HepG2 (cell line): ENCODE measurements around the gene MLST8. TPM values are rescaled to one million over a fixed set of nuclear protein-coding genes. Genes with fewer than 3 reads are reported as not detected.
A peak's percentile ranks its signal among the peaks of the same experiment; 100 is the strongest.

ENCODE experiments used
- ATF7-NPFF ChIP-seq: sonication (generic); formaldehyde crosslinking; IDR thresholded peaks from 2 replicates; pipeline ENCODE4 v1.8.1; 2023; ENCODE audit warnings: mild to moderate bottlenecking, low read depth, missing genetic modification reagents, moderate library complexity
- GPN1 ChIP-seq: sonication (generic); formaldehyde crosslinking; IDR thresholded peaks from 2 replicates; pipeline ENCODE4 v1.5.1; 2020; ENCODE audit warnings: missing genetic modification reagents, borderline replicate concordance
- HDAC1 ChIP-seq: sonication (generic); formaldehyde crosslinking; IDR thresholded peaks from 2 replicates; pipeline ENCODE4 v1.5.1; 2020; ENCODE audit warnings: mild to moderate bottlenecking, missing genetic modification reagents
- HOXA3 ChIP-seq: sonication (generic); formaldehyde crosslinking; IDR thresholded peaks from 2 replicates; pipeline ENCODE4 v1.5.0; 2020; ENCODE audit warnings: missing genetic modification reagents
- KAT7 ChIP-seq: IDR thresholded peaks from 2 replicates; pipeline ENCODE4 v1.6.1; 2018; ENCODE audit warnings: borderline replicate concordance, missing compliant biosample characterization
- NONO ChIP-seq, 2 experiments: fragments of 450-650 bp in 1 of 2; sonication (generic) in 1 of 2; formaldehyde crosslinking in 1 of 2; IDR thresholded peaks in 1 of 2; conservative IDR thresholded peaks in 1 of 2; 2 replicates each; pipeline versions ENCODE4 v1.6.1 to v1.8.0; 2017 to 2022; ENCODE audit warnings: mild to moderate bottlenecking in 1 of 2, missing genetic modification reagents in 1 of 2, moderate library complexity in 1 of 2
- SSRP1 ChIP-seq: IDR thresholded peaks from 2 replicates; pipeline ENCODE4 v1.6.1; 2016; ENCODE audit warnings: control low read depth
- ZFX ChIP-seq: sonication (generic); formaldehyde crosslinking; IDR thresholded peaks from 2 replicates; pipeline ENCODE4 v1.4.0; 2020; ENCODE audit warnings: mild to moderate bottlenecking, low read depth, missing genetic modification reagents, moderate library complexity
- ZNF143 ChIP-seq: sonication (generic); formaldehyde crosslinking; IDR thresholded peaks from 2 replicates; pipeline ENCODE4 v1.4.0; 2020; ENCODE audit warnings: missing genetic modification reagents
- ZNF30 ChIP-seq: sonication (generic); formaldehyde crosslinking; IDR thresholded peaks from 2 replicates; pipeline ENCODE4 v1.5.0; 2020; ENCODE audit warnings: mild to moderate bottlenecking, missing genetic modification reagents
- ZNF33B ChIP-seq: sonication (generic); formaldehyde crosslinking; IDR thresholded peaks from 2 replicates; pipeline ENCODE4 v1.5.1; 2020; ENCODE audit warnings: mild to moderate bottlenecking, missing genetic modification reagents
- ZSCAN30 ChIP-seq: sonication (generic); formaldehyde crosslinking; IDR thresholded peaks from 2 replicates; pipeline ENCODE4 v1.5.0; 2020; ENCODE audit warnings: mild to moderate bottlenecking, missing genetic modification reagents
- polyA plus RNA-seq, 8 experiments: library from polyadenylated mRNA; depleted of rRNA in 3 of 8; stranded (reverse) in 7 of 8; unstranded in 1 of 8; fragments of >200 nt; fragmentation: Illumina TruSeq in 4 of 8; extraction: Trizol in 4 of 8; gene quantifications; 2 replicates each; pipeline versions ENCODE4 v1.2.1 to v1.2.3, GENCODE V29; 2011 to 2016; ENCODE audit warnings: low read depth in 4 of 8, missing spikeins in 1 of 8, mixed read lengths in 1 of 8; ENCODE audit not compliant: insufficient read depth in 1 of 8
- total RNA-seq, 5 experiments: library from RNA; depleted of rRNA; stranded (reverse); fragments of >200 nt; fragmentation: Illumina TruSeq; extraction: Trizol; gene quantifications; 2 replicates each; pipeline ENCODE4 v1.2.3, GENCODE V29; 2016; ENCODE audit warnings: low read depth in 1 of 5
- TF ChIP-seq, protein P1 (sequence below): sonication (generic); formaldehyde crosslinking; IDR thresholded peaks from 2 replicates; pipeline ENCODE4 v1.4.0; 2020; ENCODE audit warnings: missing genetic modification reagents
- TF ChIP-seq, protein P2 (sequence below): sonication (generic); formaldehyde crosslinking; IDR thresholded peaks from 2 replicates; pipeline ENCODE4 v1.8.0; 2022; ENCODE audit warnings: missing genetic modification reagents, mild to moderate bottlenecking, borderline replicate concordance
- TF ChIP-seq, protein P3 (sequence below): IDR thresholded peaks from 2 replicates; pipeline ENCODE4 v1.6.1; 2016; ENCODE audit warnings: missing biosample characterization, missing genetic modification reagents, low read depth
- TF ChIP-seq, protein P4 (sequence below): sonication (generic); formaldehyde crosslinking; IDR thresholded peaks from 2 replicates; pipeline ENCODE4 v1.8.0; 2022; ENCODE audit warnings: missing genetic modification reagents, low read depth, mild to moderate bottlenecking, borderline replicate concordance
- TF ChIP-seq, protein P5 (sequence below): sonication (generic); formaldehyde crosslinking; IDR thresholded peaks from 2 replicates; pipeline ENCODE4 v1.5.1; 2020; ENCODE audit warnings: mild to moderate bottlenecking, missing genetic modification reagents, moderate library complexity
- TF ChIP-seq, protein P6 (sequence below): sonication (generic); formaldehyde crosslinking; IDR thresholded peaks from 2 replicates; pipeline ENCODE4 v1.8.0; 2022; ENCODE audit warnings: mild to moderate bottlenecking, missing genetic modification reagents, borderline replicate concordance

The MLST8 gene
- total and polyA plus RNA-seq, 2 of the 13 experiments (the other 11 are each of a cell fraction or from before 2014, with no cell fraction given), result 30.8 to 72.7 TPM

DNA sequence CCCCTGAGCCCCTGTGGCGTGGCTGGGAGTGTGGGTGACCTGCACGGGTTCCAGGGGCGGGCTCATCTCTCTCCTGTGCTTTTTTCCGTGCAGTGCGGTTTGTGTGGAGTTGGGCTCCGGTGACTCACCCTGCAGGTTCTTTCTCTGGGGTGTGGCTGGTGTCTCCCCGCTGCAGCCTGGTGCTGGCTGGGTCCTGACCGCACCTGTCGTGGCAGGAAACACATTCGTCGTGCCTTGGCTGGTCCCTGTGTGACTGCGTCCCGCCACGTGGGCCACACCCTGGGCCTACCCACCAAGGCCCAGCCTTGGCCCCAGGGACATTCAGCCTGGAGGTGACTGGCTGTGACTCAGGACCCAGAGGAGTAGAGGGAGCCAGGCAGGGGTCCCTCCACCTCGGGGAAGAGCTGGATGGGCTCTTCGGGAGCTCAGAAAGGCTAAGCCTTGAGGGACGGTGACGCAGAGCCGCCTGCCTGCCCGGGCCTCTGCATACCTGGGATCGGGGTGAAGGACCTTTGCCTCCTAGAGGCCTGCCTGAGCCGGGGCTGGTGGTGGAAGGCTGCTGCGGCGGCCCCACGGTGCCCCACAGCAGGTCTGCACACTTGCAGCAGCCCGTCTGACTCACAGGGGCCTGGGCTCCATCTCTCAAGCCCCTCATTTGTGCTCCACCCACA is 41.9 kb upstream of the MLST8 start (continued):
- TF ChIP-seq, protein P1, sequence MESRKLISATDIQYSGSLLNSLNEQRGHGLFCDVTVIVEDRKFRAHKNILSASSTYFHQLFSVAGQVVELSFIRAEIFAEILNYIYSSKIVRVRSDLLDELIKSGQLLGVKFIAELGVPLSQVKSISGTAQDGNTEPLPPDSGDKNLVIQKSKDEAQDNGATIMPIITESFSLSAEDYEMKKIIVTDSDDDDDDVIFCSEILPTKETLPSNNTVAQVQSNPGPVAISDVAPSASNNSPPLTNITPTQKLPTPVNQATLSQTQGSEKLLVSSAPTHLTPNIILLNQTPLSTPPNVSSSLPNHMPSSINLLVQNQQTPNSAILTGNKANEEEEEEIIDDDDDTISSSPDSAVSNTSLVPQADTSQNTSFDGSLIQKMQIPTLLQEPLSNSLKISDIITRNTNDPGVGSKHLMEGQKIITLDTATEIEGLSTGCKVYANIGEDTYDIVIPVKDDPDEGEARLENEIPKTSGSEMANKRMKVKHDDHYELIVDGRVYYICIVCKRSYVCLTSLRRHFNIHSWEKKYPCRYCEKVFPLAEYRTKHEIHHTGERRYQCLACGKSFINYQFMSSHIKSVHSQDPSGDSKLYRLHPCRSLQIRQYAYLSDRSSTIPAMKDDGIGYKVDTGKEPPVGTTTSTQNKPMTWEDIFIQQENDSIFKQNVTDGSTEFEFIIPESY (CRISPR knock-in tag), result peak; percentile 24; the same call in 1 of the 2 replicates
- no peak for TF ChIP-seq SSRP1 (CRISPR knock-in tag)
- no peak for TF ChIP-seq ZNF30 (CRISPR knock-in tag)
- TF ChIP-seq, protein P2, sequence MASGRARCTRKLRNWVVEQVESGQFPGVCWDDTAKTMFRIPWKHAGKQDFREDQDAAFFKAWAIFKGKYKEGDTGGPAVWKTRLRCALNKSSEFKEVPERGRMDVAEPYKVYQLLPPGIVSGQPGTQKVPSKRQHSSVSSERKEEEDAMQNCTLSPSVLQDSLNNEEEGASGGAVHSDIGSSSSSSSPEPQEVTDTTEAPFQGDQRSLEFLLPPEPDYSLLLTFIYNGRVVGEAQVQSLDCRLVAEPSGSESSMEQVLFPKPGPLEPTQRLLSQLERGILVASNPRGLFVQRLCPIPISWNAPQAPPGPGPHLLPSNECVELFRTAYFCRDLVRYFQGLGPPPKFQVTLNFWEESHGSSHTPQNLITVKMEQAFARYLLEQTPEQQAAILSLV, result no peak; the same call in 1 of the 2 replicates
- TF ChIP-seq, protein P3, sequence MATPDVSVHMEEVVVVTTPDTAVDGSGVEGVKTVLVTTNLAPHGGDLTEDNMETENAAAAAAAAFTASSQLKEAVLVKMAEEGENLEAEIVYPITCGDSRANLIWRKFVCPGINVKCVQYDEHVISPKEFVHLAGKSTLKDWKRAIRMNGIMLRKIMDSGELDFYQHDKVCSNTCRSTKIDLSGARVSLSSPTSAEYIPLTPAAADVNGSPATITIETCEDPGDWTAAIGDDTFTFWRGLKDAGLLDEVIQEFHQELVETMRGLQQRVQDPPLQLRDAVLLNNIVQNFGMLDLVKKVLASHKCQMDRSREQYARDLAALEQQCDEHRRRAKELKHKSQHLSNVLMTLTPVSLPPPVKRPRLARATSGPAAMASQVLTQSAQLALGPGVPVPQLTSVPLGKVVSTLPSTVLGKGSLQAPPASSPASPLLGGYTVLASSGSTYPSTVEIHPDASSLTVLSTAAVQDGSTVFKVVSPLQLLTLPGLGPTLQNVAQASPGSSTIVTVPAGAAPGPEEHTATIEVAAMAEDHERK, result no peak
- no peak for TF ChIP-seq ZNF143 (CRISPR knock-in tag)
- no peak for TF ChIP-seq ZNF33B (CRISPR knock-in tag)
- TF ChIP-seq ZSCAN30, result no peak
- TF ChIP-seq ATF7-NPFF (CRISPR knock-in tag), result no peak
- TF ChIP-seq, protein P4, sequence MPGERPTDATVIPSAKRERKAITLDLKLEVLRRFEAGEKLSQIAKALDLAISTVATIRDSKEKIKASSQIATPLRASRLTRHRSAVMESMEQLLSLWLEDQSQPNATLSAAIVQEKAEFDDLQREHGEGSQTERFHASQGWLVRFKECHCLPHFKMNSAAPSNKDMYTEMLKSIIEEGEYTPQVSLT (CRISPR knock-in tag), result no peak
- TF ChIP-seq NONO (IDR thresholded peaks at IDR 0.05), result no peak
- peak; percentile 32; the same call in 1 of the 2 replicates for TF ChIP-seq NONO (CRISPR knock-in tag; conservative IDR thresholded peaks at IDR 0.05)
- peak; percentile 73 for TF ChIP-seq ZFX (CRISPR knock-in tag)
- TF ChIP-seq, protein P5, sequence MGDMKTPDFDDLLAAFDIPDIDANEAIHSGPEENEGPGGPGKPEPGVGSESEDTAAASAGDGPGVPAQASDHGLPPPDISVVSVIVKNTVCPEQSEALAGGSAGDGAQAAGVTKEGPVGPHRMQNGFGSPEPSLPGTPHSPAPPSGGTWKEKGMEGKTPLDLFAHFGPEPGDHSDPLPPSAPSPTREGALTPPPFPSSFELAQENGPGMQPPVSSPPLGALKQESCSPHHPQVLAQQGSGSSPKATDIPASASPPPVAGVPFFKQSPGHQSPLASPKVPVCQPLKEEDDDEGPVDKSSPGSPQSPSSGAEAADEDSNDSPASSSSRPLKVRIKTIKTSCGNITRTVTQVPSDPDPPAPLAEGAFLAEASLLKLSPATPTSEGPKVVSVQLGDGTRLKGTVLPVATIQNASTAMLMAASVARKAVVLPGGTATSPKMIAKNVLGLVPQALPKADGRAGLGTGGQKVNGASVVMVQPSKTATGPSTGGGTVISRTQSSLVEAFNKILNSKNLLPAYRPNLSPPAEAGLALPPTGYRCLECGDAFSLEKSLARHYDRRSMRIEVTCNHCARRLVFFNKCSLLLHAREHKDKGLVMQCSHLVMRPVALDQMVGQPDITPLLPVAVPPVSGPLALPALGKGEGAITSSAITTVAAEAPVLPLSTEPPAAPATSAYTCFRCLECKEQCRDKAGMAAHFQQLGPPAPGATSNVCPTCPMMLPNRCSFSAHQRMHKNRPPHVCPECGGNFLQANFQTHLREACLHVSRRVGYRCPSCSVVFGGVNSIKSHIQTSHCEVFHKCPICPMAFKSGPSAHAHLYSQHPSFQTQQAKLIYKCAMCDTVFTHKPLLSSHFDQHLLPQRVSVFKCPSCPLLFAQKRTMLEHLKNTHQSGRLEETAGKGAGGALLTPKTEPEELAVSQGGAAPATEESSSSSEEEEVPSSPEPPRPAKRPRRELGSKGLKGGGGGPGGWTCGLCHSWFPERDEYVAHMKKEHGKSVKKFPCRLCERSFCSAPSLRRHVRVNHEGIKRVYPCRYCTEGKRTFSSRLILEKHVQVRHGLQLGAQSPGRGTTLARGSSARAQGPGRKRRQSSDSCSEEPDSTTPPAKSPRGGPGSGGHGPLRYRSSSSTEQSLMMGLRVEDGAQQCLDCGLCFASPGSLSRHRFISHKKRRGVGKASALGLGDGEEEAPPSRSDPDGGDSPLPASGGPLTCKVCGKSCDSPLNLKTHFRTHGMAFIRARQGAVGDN (CRISPR knock-in tag), result peak; percentile 88
- peak; percentile 59 for TF ChIP-seq HDAC1 (CRISPR knock-in tag)
- TF ChIP-seq, protein P6, sequence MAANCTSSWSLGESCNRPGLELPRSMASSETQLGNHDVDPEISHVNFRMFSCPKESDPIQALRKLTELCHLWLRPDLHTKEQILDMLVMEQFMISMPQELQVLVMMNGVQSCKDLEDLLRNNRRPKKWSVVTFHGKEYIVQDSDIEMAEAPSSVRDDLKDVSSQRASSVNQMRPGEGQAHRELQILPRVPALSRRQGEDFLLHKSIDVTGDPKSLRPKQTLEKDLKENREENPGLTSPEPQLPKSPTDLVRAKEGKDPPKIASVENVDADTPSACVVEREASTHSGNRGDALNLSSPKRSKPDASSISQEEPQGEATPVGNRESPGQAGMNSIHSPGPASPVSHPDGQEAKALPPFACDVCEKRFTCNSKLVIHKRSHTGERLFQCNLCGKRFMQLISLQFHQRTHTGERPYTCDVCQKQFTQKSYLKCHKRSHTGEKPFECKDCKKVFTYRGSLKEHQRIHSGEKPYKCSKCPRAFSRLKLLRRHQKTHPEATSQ, result 0 out of 2 replicates have a peak, but pooled peaks have one; percentile 25
- TF ChIP-seq GPN1, result no peak
- TF ChIP-seq KAT7 (CRISPR knock-in tag), result no peak
- TF ChIP-seq HOXA3, result peak; percentile 74
